Esophagus (tissue), 2 donors: Measurements from ENCODE around the gene ACOT2. TPM values are rescaled to one million over a fixed set of nuclear protein-coding genes. Genes with fewer than 3 reads are reported as not detected.
"Not testable (repeated sequence)": the region's sequence is repeated elsewhere in the genome, so short reads cannot be mapped to it uniquely, and the experiment has no call there.

ENCODE experiments used
- H3K27ac ChIP-seq, 2 donors: one replicate each; pipeline ENCODE4 v1.5.1; 2013; ENCODE audit warnings: low read depth in 2 of 2, mild to moderate bottlenecking in 2 of 2, inconsistent platforms in 1 of 2, low read length in 1 of 2, moderate library complexity in 1 of 2
- H3K27me3 ChIP-seq, 2 donors: one replicate each; pipeline ENCODE4 v1.6.1; 2013; ENCODE audit warnings: low read length in 2 of 2, control low read depth in 1 of 2, mild to moderate bottlenecking in 1 of 2; ENCODE audit not compliant: insufficient read depth in 2 of 2, control insufficient read depth in 1 of 2
- H3K36me3 ChIP-seq, 2 donors: one replicate each; pipeline ENCODE4 v1.6.1; 2013; ENCODE audit warnings: low read length in 1 of 2; ENCODE audit not compliant: control insufficient read depth in 2 of 2, insufficient read depth in 2 of 2
- H3K4me1 ChIP-seq, 2 donors: one replicate each; pipeline ENCODE4 v1.6.1; 2013; ENCODE audit warnings: low read length in 1 of 2; ENCODE audit not compliant: control insufficient read depth in 2 of 2, insufficient read depth in 2 of 2
- H3K4me3 ChIP-seq, 2 donors: one replicate each; pipeline ENCODE4 v1.5.1; 2013; ENCODE audit warnings: low read length in 2 of 2, mild to moderate bottlenecking in 2 of 2, low read depth in 1 of 2, moderate library complexity in 1 of 2
- H3K9me3 ChIP-seq, 2 donors: one replicate each; pipeline ENCODE4 v1.6.1; 2013; ENCODE audit warnings: mild to moderate bottlenecking in 2 of 2, low read depth in 1 of 2, low read length in 1 of 2, moderate library complexity in 1 of 2; ENCODE audit not compliant: control insufficient read depth in 2 of 2, insufficient read depth in 1 of 2
- WGBS, 2 donors: extraction: QIAGEN DNeasy Blood & Tissue Kit; methylation state at CpG; one replicate each; pipeline ENCODE4 v1.1.7; 2013; 5-methylcytosine and 5-hydroxymethylcytosine counted together
- polyA plus RNA-seq, 2 donors: library from polyadenylated mRNA; stranded (reverse); fragments of 200-250 nt; gene quantifications; one replicate each; pipeline ENCODE4 v1.2.3, GENCODE V29; 2013
- donor health status: healthy with polysubstance abuse.
- donor health status: Bipolar disorder and iron deficiency.

The ACOT2 gene
- polyA plus RNA-seq, 2 donors, result 9.7 to 19.1 TPM

- 85 to 93% methylated on average over 7 of the region's 7 CpGs for WGBS, 2 donors
- peak overlapping the region in 1 of 2 donors; percentile 49 for H3K27ac ChIP-seq
- no peaks in the 10 kb centered on the region for H3K27me3 ChIP-seq
- no peak overlapping the region for H3K4me3 ChIP-seq
- no peaks in the 10 kb centered on the region for H3K36me3 ChIP-seq
- peaks cover 4 to 5% of the 10 kb centered on the region in 2 donors for H3K4me1 ChIP-seq
- no peaks in the 10 kb centered on the region for H3K9me3 ChIP-seq
Observed at GRCh38 chr14:73567358-73567757, 1.7 kb upstream of the ACOT2 start.

- H3K36me3 ChIP-seq, result no peaks in the 10 kb centered on the region
- H3K4me3 ChIP-seq, result peak overlapping the region; percentile 55 to 70
- no peaks in the 10 kb centered on the region for H3K27me3 ChIP-seq
- H3K9me3 ChIP-seq, result no peaks in the 10 kb centered on the region
- peaks cover 4 to 5% of the 10 kb centered on the region in 2 donors for H3K4me1 ChIP-seq
- 45 to 59% methylated on average over 16 of the region's 16 CpGs for WGBS, 2 donors
- H3K27ac ChIP-seq, result peak overlapping the region; percentile 63 to 90
Observed at GRCh38 chr14:73567951-73568885, 795 bp upstream of the ACOT2 start.

- H3K27me3 ChIP-seq, H3K9me3 ChIP-seq, H3K4me1 ChIP-seq, H3K36me3 ChIP-seq: not testable (repeated sequence)
- Histone ChIP-seq H3K27ac (peak overlapping the region; percentile 88 to 90), H3K4me3 (peak overlapping the region; percentile 55 to 70)
- 3 to 9% methylated on average over 4 of the region's 4 CpGs for WGBS, 2 donors
Observed at GRCh38 chr14:73568886-73569184, 178 bp upstream of the ACOT2 start.

GRCh38 chr14:73570913-73571312 is 1.9 kb downstream of the ACOT2 start:
- 32 to 33% methylated on average over 8 of the region's 8 CpGs for WGBS, 2 donors
- peak overlapping the region in 1 of 2 donors; percentile 15 for H3K27ac ChIP-seq
- H3K4me3 ChIP-seq, H3K9me3 ChIP-seq, H3K27me3 ChIP-seq, H3K4me1 ChIP-seq, H3K36me3 ChIP-seq: not testable (repeated sequence)

GRCh38 chr14:73573034-73573433 is 4.0 kb downstream of the ACOT2 start:
- not testable (repeated sequence) for H3K27me3 ChIP-seq, H3K9me3 ChIP-seq, H3K4me3 ChIP-seq, H3K4me1 ChIP-seq, H3K27ac ChIP-seq, H3K36me3 ChIP-seq
- WGBS, 2 donors, result 53 to 67% methylated on average over 5 of the region's 5 CpGs

GRCh38 chr14:73573740-73574139 is 4.7 kb downstream of the ACOT2 start:
- not testable (repeated sequence) for H3K4me1 ChIP-seq, H3K4me3 ChIP-seq, H3K27me3 ChIP-seq, H3K36me3 ChIP-seq, H3K27ac ChIP-seq, H3K9me3 ChIP-seq
- 88 to 90% methylated on average over 4 of the region's 4 CpGs for WGBS, 2 donors

- WGBS, 2 donors, result 93 to 95% methylated on average over 7 of the region's 7 CpGs
Observed at GRCh38 chr14:73574251-73574650, 5.2 kb downstream of the ACOT2 start.

GRCh38 chr14:73576391-73576790 is 7.4 kb downstream of the ACOT2 start:
- Histone ChIP-seq H3K27ac (peak overlapping the region in 1 of 2 donors; percentile 22), H3K4me1 (no peaks in the 10 kb centered on the region), H3K36me3 (no peaks in the 10 kb centered on the region), H3K9me3 (no peaks in the 10 kb centered on the region), H3K4me3 (no peak overlapping the region), H3K27me3 (no peaks in the 10 kb centered on the region)
- WGBS, 2 donors, result 50 to 62% methylated on average over 3 of the region's 3 CpGs

More at GRCh38 chr14:73574251-73574650, 5.2 kb downstream of the ACOT2 start:
- not testable (repeated sequence) for H3K27me3 ChIP-seq, H3K27ac ChIP-seq, H3K4me3 ChIP-seq, H3K9me3 ChIP-seq, H3K4me1 ChIP-seq, H3K36me3 ChIP-seq

GRCh38 chr14:73577214-73577613 is 8.2 kb downstream of the ACOT2 start:
- not testable (repeated sequence) for H3K4me3 ChIP-seq, H3K27me3 ChIP-seq, H3K36me3 ChIP-seq, H3K27ac ChIP-seq, H3K9me3 ChIP-seq, H3K4me1 ChIP-seq
- 93 to 100% methylated on average over 2 of the region's 2 CpGs for WGBS, 2 donors
